ENCODE results near the gene TXN2. TPM values are rescaled to one million over a fixed set of nuclear protein-coding genes. Genes with fewer than 3 reads are reported as not detected.

The TXN2 gene
- total RNA-seq, 3 donors from 2014 or later = 73.2 to 101 (median 95.8) TPM

DNA sequence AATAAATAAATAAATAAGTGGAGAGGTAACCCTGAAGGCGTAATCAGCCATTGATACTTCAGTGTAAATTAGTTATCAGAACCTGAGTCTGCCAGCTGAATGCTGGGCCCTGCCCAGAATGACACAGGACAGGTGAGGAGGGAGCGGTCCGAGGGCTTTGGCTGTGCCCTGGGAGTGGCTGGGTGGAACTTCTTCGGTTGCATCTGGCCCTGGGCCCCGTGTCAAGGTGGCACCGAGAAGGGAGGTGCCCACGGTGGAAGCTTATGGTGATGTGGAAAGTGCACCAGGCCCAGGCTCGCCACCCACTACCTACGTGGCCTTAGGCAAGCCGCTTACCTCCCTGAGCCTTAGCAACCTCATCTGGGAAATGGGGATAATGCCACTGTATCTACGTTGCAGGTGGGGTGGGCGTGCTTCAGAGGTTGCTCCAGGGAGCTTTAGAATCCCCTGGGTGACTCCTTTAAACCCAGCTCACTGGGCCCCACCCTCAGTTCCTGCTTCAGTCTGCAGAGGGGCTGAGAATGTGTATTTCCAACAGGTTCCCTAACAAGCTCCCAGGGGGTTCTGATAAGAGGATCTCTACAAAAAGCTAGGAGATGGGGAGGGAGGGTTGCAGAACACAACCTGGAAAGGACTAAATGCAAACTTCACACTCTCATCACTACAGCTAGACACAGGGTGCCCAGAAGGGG is 38.8 kb downstream of the TXN2 start:
- Histone ChIP-seq H3K4me3 (no peak overlapping the region), H3K4me1 (ENCODE audit: low read depth) (peaks cover 14% of the 10 kb centered on the region), H3K9me3 (no peaks in the 10 kb centered on the region), H3K36me3 (ENCODE audit: low read depth) (no peaks in the 10 kb centered on the region)
- TF ChIP-seq, protein P1, sequence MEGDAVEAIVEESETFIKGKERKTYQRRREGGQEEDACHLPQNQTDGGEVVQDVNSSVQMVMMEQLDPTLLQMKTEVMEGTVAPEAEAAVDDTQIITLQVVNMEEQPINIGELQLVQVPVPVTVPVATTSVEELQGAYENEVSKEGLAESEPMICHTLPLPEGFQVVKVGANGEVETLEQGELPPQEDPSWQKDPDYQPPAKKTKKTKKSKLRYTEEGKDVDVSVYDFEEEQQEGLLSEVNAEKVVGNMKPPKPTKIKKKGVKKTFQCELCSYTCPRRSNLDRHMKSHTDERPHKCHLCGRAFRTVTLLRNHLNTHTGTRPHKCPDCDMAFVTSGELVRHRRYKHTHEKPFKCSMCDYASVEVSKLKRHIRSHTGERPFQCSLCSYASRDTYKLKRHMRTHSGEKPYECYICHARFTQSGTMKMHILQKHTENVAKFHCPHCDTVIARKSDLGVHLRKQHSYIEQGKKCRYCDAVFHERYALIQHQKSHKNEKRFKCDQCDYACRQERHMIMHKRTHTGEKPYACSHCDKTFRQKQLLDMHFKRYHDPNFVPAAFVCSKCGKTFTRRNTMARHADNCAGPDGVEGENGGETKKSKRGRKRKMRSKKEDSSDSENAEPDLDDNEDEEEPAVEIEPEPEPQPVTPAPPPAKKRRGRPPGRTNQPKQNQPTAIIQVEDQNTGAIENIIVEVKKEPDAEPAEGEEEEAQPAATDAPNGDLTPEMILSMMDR (IDR thresholded peaks at IDR 0.05) = no peak
- DNase-seq (peak; percentile 82 to 84 (median 83)), ATAC-seq (peak; percentile 91)
- intact Hi-C loops (cut with DNase I, micrococcal nuclease) = no loop called here

DNA sequence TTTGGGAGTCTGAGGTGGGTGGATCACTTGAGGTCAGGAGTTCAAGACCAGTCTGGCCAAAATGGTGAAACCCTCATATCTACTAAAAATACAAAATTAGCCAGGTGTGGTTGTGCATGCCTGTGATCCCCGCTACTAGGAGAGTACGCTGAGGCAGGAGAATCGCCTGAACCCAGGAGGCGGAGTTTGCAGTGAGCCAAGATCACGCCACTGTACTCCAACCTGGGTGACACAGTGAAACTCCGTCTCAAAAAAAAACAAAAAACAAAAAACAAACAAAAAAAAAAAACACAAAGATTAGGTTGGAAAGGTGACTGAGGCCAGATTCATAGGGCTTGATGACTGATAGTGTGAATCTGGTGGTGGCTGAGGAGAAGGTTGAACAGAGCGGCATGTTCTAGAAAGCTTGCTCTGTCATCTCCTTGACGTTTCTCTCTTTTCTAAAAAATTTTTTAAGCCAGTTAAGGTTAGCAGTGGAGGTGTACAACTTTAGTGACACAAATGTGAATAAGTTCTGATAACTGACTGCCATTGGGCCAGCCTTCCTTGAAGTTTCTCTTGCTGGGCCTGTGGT is 40.9 kb downstream of the TXN2 start:
- ATAC-seq = no peak
- Histone ChIP-seq H3K9me3 (no peaks in the 10 kb centered on the region), H3K4me3 (no peak overlapping the region), H3K4me1 (ENCODE audit: low read depth) (peaks cover 28% of the 10 kb centered on the region), H3K36me3 (ENCODE audit: low read depth) (no peaks in the 10 kb centered on the region)
- no peak for DNase-seq
- intact Hi-C loops (cut with DNase I, micrococcal nuclease) = no loop called here
- TF ChIP-seq, protein P1 (IDR thresholded peaks at IDR 0.05) = no peak

DNA sequence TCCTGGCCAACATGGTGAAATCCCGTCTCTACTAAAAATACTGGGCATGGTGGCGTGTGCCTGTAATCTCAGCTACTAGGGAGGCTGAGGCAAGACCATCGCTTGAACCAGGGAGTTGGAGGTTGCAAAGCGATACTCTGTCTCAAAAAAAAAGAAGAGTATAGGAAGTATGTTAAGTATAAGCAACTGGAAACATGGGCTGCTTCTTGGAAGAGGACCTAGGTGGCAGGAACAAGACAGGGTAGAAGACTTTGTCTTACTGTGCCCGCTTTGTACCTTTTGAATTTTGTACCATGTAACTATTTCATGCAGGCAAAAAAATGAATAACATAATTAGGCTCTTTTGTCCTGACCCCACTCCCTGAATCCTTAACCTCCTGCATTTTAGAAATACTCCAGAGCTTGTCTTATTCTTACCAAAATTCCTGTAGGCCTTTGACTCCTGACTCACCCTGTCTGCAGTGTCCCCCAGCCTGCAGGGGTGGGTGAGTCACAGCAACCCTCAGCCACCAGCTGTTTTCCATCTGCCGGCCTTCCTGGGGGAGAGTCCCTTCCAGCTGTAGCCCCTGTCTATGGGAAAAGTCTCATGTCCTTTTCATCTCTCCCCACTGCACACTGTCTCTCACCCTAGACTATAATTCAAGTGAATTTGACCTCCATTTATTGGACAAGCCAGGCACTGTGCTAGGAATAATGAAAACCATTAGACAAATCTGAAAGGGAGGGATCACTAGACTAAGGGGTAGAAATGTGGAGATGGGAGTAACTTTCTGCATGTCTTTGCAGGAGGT is 41.8 kb downstream of the TXN2 start:
- H3K36me3 ChIP-seq (ENCODE audit: low read depth) = no peaks in the 10 kb centered on the region
- DNase-seq (peak in 2 of 3 donors; percentile 61 to 73), ATAC-seq (peak; percentile 21)
- TF ChIP-seq, protein P1 (IDR thresholded peaks at IDR 0.05) = no peak
- H3K4me3 ChIP-seq = no peak overlapping the region
- intact Hi-C loops (cut with DNase I, micrococcal nuclease) = no loop called here
- H3K4me1 ChIP-seq (ENCODE audit: low read depth) = peaks cover 36% of the 10 kb centered on the region
- H3K9me3 ChIP-seq = no peaks in the 10 kb centered on the region

DNA sequence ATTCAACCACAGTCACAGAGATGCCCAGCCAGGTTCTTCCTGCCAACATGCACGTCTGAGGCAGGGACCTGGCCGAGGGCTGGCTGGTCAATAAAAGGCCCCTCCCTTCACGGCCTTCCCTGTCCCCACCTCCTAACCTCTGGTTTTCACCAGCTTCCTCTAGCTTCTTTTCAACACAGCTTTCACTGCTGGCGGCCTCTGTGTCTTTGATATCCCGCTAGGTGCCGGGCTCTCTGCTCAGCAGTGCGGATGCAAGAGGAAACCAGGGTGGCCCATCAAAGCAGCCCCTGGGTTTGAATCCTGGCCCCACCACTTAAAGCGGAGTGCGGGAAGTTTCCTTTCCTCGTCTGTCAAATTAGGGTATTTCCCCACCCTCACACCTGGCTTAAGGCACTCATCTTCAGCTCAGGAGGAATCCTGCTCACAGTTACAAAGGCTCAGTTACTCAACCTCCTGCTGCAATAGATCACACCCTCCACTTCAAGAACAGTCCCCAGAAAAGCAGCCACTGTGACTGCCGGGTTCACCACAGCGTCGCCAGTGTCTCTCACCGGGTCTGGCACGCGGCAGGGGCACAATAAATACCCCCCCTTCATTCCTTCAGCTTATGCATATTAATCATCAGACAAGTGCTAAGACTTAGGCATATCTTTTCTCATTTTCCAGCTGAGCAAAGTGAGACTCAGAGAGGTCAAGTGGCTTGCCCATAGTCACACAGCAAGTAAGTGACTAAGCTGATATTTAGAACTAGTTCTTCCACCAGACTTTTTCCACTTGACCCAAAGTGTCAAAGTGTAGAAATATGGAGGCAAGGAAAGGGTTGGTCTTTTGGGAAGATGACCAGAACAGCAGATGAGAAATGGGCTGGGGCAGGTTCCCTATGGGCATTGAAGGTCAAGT is 45.7 kb downstream of the TXN2 start:
- Histone ChIP-seq H3K4me1 (ENCODE audit: low read depth) (peaks cover 39% of the 10 kb centered on the region), H3K4me3 (no peak overlapping the region), H3K36me3 (ENCODE audit: low read depth) (no peaks in the 10 kb centered on the region), H3K9me3 (no peaks in the 10 kb centered on the region)
- intact Hi-C loops (cut with DNase I, micrococcal nuclease) = no loop called here
- peak; percentile 85 to 89 (median 88) for DNase-seq
- ATAC-seq = peak; percentile 76
- TF ChIP-seq, protein P1 (IDR thresholded peaks at IDR 0.05) = no peak
